SU-DHL-6 (cell line): ENCODE results near the gene TADA2A.

Source experiments
- H2AFZ ChIP-seq: fragments of 200-600 bp; sonication (generic); 2 replicates; pipeline ENCODE4 v1.6.1; 2014; ENCODE audit warnings: low read depth, mild to moderate bottlenecking, moderate library complexity, mixed read lengths, antibody characterized with exemption, low read length; ENCODE audit not compliant: severe bottlenecking
- H3F3A ChIP-seq: fragments of 200-600 bp; shearing (Covaris generic); 2 replicates; pipeline ENCODE4 v1.6.0; 2016; ENCODE audit warnings: antibody characterized with exemption, mild to moderate bottlenecking; ENCODE audit not compliant: insufficient read depth
- H3K27ac ChIP-seq: fragments of 200-600 bp; sonication (generic); 2 replicates; pipeline ENCODE4 v1.5.1; 2016; ENCODE audit warnings: low read depth, mild to moderate bottlenecking, low read length, moderate library complexity, mixed read lengths
- H3K27me3 ChIP-seq: fragments of 200-600 bp; sonication (generic), shearing (Covaris generic); 2 replicates; pipeline ENCODE4 v1.6.0; 2014; ENCODE audit warnings: mild to moderate bottlenecking, low read length
- H3K36me3 ChIP-seq: fragments of 200-600 bp; sonication (generic); 2 replicates; pipeline ENCODE4 v1.6.1; 2014; ENCODE audit warnings: mild to moderate bottlenecking, low read length, mixed read lengths
- H3K4me2 ChIP-seq: fragments of 300-600, 200-600 bp; shearing (Covaris generic), sonication (generic); 2 replicates; pipeline ENCODE4 v1.6.0; 2014; ENCODE audit warnings: low read length, low read depth, mild to moderate bottlenecking; ENCODE audit not compliant: poor library complexity, severe bottlenecking
- H3K4me3 ChIP-seq: fragments of 200-600 bp; sonication (generic); 2 replicates; pipeline ENCODE4 v1.5.1; 2014; ENCODE audit warnings: antibody characterized with exemption, low read length, mild to moderate bottlenecking, mixed read lengths; ENCODE audit not compliant: insufficient read depth, poor library complexity, severe bottlenecking
- H3K79me2 ChIP-seq: fragments of 200-600 bp; sonication (generic); 2 replicates; pipeline ENCODE4 v1.6.1; 2014; ENCODE audit warnings: mild to moderate bottlenecking, low read length, moderate library complexity; ENCODE audit not compliant: insufficient read depth
- H3K9ac ChIP-seq: fragments of 200-600 bp; sonication (generic); 2 replicates; pipeline ENCODE4 v1.7.0; 2014; ENCODE audit warnings: mild to moderate bottlenecking, low read length
- H3K9me2 ChIP-seq: fragments of 200-600 bp; sonication (generic); replicated peaks from 2 replicates; pipeline ENCODE4 v1.6.1; 2014; ENCODE audit warnings: low read length; ENCODE audit not compliant: insufficient read depth
- H3K9me3 ChIP-seq: fragments of 200-600 bp; sonication (generic); 2 replicates; pipeline ENCODE4 v1.6.1; 2014; ENCODE audit warnings: low read length, mixed read lengths; ENCODE audit not compliant: insufficient read depth
- H4K20me1 ChIP-seq: fragments of 200-600 bp; sonication (generic); 2 replicates; pipeline ENCODE4 v1.6.1; 2014; ENCODE audit warnings: low read depth, mild to moderate bottlenecking, antibody characterized with exemption, low read length, moderate library complexity, mixed read lengths
- EZH2phosphoT487 ChIP-seq: fragments of 200-600 bp; sonication (generic), shearing (Covaris generic); conservative IDR thresholded peaks from 2 replicates; pipeline ENCODE4 v1.6.1; 2018; ENCODE audit warnings: mild to moderate bottlenecking, antibody characterized with exemption, low read length, moderate library complexity, mixed read lengths
- TF ChIP-seq, protein P1 (sequence below): fragments of 200-600 bp; sonication (generic); IDR thresholded peaks from one replicate; pipeline ENCODE4 v1.5.1; 2017; ENCODE audit warnings: antibody characterized with exemption, mild to moderate bottlenecking, low read length, moderate library complexity; ENCODE audit not compliant: insufficient read depth, poor library complexity, severe bottlenecking

The TADA2A gene

DNA sequence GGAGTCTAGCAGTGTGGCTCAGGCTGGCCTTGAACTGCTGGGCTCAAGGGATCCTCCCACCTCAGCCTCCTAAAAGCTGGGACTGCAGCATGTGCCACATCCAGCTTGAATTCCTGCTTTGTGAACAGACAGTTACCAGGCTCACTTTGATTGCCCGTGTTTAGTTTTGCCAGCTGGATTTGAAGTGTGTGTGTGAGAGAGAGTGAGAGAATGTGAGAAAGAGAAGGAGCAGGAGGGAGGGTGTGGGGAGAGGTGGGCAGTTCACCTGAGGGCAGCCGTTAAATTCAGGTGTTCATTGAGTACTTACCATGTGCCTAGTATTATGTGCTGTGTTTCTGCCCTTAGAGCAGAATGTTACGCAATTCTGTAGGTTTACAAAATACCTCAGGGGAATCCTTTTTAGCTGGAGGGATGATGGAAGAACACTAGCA is 87.7 kb downstream of the TADA2A start:
- H3K4me2 ChIP-seq, result no peak overlapping the region
- no peak overlapping the region for H2AFZ ChIP-seq
- no peak overlapping the region for H3K9ac ChIP-seq

DNA sequence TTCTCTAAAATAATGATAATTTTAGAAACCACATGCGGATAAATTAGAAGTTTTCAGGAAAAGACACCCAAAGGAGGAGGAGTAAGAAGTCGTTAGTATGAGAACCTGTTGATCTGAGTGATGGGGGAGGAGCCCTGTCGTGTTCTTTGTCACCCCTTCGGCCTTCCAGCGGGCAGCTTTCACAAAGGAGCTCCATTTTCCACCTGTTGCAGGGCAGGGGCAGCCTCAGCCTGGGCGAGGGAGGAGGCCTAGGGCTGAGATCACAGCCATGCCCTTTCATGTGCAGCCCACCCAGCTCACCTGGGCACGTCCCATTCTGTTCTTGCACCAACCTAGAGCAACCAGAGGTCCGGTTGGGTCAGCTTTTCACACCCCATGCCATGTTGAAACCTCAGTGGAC is 88.3 kb downstream of the TADA2A start:
- Histone ChIP-seq H3K4me3 (no peak overlapping the region), H3K9me3 (no peaks in the 10 kb centered on the region), H4K20me1 (peaks cover 3% of the 10 kb centered on the region; the same call in 1 of the 2 replicates), H3K79me2 (peaks cover 88% of the 10 kb centered on the region), H3K4me2 (no peak overlapping the region), H3F3A (0 out of 2 replicates have a peak, but pooled peaks cover 3% of the 10 kb centered on the region), H2AFZ (no peak overlapping the region), H3K9ac (no peak overlapping the region), H3K9me2 (no peaks in the 10 kb centered on the region), H3K27ac (no peak overlapping the region), H3K36me3 (no peaks in the 10 kb centered on the region), H3K27me3 (no peaks in the 10 kb centered on the region)
- TF ChIP-seq, protein P1, sequence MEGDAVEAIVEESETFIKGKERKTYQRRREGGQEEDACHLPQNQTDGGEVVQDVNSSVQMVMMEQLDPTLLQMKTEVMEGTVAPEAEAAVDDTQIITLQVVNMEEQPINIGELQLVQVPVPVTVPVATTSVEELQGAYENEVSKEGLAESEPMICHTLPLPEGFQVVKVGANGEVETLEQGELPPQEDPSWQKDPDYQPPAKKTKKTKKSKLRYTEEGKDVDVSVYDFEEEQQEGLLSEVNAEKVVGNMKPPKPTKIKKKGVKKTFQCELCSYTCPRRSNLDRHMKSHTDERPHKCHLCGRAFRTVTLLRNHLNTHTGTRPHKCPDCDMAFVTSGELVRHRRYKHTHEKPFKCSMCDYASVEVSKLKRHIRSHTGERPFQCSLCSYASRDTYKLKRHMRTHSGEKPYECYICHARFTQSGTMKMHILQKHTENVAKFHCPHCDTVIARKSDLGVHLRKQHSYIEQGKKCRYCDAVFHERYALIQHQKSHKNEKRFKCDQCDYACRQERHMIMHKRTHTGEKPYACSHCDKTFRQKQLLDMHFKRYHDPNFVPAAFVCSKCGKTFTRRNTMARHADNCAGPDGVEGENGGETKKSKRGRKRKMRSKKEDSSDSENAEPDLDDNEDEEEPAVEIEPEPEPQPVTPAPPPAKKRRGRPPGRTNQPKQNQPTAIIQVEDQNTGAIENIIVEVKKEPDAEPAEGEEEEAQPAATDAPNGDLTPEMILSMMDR, result no peak
- TF ChIP-seq EZH2phosphoT487, result no peak

More for the DNA sequence above, 87.7 kb downstream of the TADA2A start:
- H3K36me3 ChIP-seq, result no peaks in the 10 kb centered on the region
- H4K20me1 ChIP-seq, result peaks cover 3% of the 10 kb centered on the region; the same call in 1 of the 2 replicates
- H3F3A ChIP-seq, result 0 out of 2 replicates have a peak, but pooled peaks cover 3% of the 10 kb centered on the region
- H3K9me2 ChIP-seq, result no peaks in the 10 kb centered on the region
- no peak overlapping the region for H3K27ac ChIP-seq
- peaks cover 83% of the 10 kb centered on the region for H3K79me2 ChIP-seq
- no peaks in the 10 kb centered on the region for H3K9me3 ChIP-seq
- no peaks in the 10 kb centered on the region for H3K27me3 ChIP-seq
- TF ChIP-seq, protein P1, result no peak
- no peak for TF ChIP-seq EZH2phosphoT487
- no peak overlapping the region for H3K4me3 ChIP-seq

DNA sequence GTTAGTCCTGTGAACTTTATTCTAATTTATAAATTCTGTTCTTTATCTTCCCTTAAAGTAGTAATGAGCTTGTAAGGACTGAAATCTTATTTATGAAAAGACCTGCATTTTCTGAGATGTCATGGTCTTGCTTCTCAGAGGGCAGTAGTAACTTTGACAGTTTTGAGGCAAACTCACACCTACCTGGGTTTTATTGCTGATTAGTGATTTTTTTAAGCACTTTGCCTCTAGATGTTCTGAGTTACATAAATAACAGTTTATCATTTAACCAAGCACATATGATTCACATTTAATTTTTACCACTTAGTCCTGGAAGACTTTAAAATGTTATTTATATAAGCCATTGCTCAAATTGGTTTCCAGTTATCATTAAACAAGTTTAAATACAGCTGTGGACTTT is 93.7 kb downstream of the TADA2A start:
- Histone ChIP-seq H3K27me3 (no peaks in the 10 kb centered on the region), H3K4me3 (no peak overlapping the region), H3K9ac (no peak overlapping the region), H3K79me2 (peaks cover 90% of the 10 kb centered on the region), H3K9me3 (no peaks in the 10 kb centered on the region), H3K4me2 (no peak overlapping the region), H4K20me1 (no peaks in the 10 kb centered on the region; the same call in 1 of the 2 replicates), H3K36me3 (no peaks in the 10 kb centered on the region), H3K9me2 (no peaks in the 10 kb centered on the region), H3F3A (no peaks in the 10 kb centered on the region), H2AFZ (no peak overlapping the region), H3K27ac (no peak overlapping the region)
- TF ChIP-seq, protein P1, result no peak
- TF ChIP-seq EZH2phosphoT487, result no peak
